ENCODE measurements around the gene TNFSF9.

- TF ChIP-seq CTCF (IDR thresholded peaks at IDR 0.05) (no peak), POLR2A (IDR thresholded peaks at IDR 0.05) (no peak)
Observed at GRCh38 chr19:6529937-6530385, 865 bp upstream of the TNFSF9 start.

Data from body of pancreas (tissue), 4 donors.